SHP77 (cell line): ENCODE data around the gene CPB2.

Experiments used
- DNase-seq, 2 experiments: peaks; one replicate each; lab custom pipeline; 2025; lab: John Stamatoyannopoulos, UW

The CPB2 gene

GRCh38 chr13:46052319-46053161 lies 52.3 kb downstream of the CPB2 start, which contains the start of gene ZC3H13:
TSS of gene ZC3H13 (minus strand) at chr13:46052746. CDS start at chr13:46045507, 7,239 bp downstream.
- DNase-seq, result peak; percentile 91 to 96

DNA sequence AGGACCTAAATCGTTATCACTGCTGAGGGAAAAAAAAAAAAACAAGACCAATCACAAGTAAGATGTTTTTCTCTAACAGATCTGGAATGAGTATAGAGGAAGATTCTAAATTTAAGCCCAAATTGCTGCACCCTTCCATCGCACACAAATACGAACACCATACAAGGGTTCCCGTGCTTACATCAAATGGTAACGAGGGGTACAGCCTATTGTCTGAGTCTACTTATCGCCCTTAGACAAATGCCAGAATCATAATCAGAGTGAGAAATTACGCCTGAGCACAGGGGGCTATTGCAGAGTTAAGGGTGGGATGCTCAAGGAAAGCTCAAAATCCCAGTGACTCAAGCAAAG lies 52.9 kb downstream of the CPB2 start:
- no peak for DNase-seq

- no peak for DNase-seq
These were observed 54.1 kb downstream of the CPB2 start for GRCh38 chr13:46050771-46051170.

- no peak for DNase-seq
These were observed 59.4 kb downstream of the CPB2 start for GRCh38 chr13:46045424-46045823.

DNA sequence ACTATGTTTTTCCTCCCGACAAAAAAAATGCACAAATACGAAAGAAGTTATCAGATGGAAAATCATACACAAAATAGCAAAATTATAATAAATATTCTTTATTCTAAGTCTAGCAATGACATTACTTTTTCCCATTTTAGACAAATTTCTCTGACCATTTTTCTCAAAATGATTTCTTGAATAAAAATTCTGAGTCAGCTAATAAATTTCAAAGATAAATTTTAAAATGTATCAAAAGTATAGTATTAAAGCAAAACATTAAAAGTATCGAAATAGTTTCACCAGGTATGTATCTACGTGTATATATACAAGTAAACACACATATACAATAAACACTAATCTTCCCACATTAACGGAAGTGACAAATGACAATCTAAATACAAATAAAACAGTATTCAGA lies 61.2 kb downstream of the CPB2 start:
- DNase-seq, result no peak

DNA sequence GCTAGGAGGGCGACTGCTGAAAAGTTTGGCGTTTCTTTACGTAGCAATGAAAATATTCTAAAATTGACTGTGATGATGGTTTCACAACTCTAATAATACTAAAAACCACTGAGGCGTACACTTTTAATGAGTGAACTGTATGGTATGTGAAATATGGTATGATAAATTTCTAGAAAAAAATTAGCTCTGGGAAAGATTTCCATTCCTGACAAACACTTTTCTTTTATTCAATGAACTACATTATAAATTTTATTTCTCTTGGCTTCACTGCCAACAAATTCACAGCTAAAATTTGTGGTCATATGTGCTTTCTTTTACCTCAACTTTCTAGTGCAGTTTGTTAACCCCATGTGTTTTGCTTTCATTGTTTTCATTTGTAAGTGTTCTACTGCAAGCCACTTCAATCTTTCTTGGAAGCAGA lies 63.4 kb downstream of the CPB2 start:
- no peak for DNase-seq

- DNase-seq, result no peak
These were observed 64.1 kb downstream of the CPB2 start for GRCh38 chr13:46040763-46041162.

- DNase-seq, result no peak
These were observed 65.2 kb downstream of the CPB2 start for GRCh38 chr13:46039411-46040182.

- DNase-seq, result no peak
These were observed 66.5 kb downstream of the CPB2 start for GRCh38 chr13:46038296-46038695.

GRCh38 chr13:46035066-46035465 lies 69.8 kb downstream of the CPB2 start:
- DNase-seq, result peak; percentile 48 to 80

- no peak for DNase-seq
These were observed 72.5 kb downstream of the CPB2 start for GRCh38 chr13:46032341-46032740.

- no peak for DNase-seq
These were observed 73.1 kb downstream of the CPB2 start for GRCh38 chr13:46031581-46032263.

GRCh38 chr13:46025157-46025556 lies 79.7 kb downstream of the CPB2 start:
- no peak for DNase-seq

DNA sequence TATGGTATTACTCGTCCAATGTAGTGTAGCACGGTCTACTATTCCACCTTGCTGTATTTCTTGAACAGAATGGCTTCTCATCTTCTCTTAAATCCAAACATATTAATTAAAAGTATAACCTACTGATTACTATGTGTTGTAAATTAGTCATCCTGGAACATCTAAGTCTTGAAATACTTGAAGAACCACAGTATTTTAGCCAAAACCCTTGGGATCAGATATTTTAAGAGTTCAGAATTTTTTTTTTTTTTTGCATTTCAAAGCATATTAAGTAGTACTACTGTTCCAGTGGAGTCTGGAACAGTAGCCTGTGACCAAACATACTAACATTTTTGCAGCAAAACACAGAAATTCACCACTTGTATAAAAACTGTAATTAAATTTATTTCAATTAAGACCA lies 82.4 kb downstream of the CPB2 start:
- DNase-seq, result no peak

GRCh38 chr13:46016216-46016615 lies 88.6 kb downstream of the CPB2 start:
- DNase-seq, result no peak

DNA sequence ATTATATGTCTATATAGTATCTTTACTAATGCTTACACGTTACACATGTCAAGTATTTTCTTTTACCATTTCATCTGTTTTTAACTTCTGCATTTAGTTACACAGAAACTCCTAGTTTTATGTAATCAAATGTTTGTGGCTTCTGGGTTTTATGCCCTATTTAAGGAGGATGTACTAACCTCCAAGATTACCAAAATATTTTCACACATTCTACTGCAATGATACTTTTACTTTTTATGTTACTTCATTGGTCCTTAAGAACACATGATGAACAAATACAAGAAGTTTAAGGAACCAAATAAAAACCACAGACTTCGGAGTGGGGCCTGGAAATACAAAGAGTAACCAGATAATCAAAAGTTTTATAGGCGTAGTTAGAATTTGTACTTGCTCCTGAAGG lies 89.5 kb downstream of the CPB2 start:
- no peak for DNase-seq

DNA sequence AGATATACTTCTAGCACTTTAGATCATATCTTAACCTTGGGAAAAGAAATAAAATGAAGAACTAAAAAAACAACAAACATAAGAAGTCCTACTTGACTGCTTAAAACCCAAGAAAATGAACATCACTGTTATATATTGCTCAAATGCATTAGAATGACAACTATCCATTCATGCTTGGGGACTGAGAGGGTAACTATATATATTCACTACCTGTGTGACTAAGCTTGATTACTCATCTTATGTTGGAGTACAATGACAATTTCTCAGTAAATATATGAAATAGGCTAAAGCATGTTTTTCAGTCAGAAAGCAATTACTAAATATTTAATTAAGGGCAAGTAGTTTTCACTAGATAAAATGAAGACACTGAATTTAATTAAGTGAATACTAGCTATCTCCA lies 92.4 kb downstream of the CPB2 start:
- DNase-seq, result no peak

- no peak for DNase-seq
These were observed 94.7 kb downstream of the CPB2 start for GRCh38 chr13:46010148-46010547.

DNA sequence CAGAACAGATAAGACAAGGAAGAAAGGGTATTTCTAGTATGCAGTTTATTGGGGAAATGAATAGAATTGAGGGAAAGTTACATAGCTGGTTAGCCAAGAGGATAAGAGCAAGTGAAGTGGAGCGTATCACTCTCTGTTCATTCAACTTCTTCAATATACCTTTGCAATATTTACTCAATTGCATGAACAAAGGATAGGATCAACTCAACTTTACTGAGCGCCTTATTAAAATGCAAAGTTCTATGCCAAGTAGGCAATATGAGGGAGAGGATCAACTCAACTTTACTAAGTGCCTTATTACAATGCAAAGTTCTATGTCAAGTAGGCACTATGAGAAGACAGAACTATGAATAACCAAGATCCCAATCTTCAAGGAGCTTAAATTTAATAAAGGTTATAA lies 96.2 kb downstream of the CPB2 start:
- DNase-seq, result no peak

- DNase-seq, result no peak
These were observed 98.0 kb downstream of the CPB2 start for GRCh38 chr13:46006688-46007452.

DNA sequence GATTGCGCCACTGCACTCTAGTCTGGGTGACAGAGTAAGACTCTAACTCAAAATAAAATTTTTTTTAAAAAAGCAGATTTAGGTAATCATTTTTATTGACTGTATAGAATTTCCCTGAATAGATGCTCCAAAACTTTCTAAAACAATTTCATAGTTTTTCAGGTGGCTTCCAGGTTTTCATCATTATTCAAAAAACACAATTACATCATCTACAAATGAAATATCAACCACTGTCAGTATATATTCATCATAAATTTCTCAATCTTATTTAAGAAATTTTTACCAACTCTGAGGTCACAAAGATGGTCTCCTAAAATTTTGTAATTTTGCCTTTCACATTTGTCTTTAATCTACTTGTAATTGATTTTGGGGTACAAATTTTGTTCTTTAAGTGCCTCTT lies 100.3 kb downstream of the CPB2 start:
- DNase-seq, result no peak
